GM19043 (cell line): ENCODE data around the gene MED9.
"Not testable (repeated sequence)": the region's sequence is repeated elsewhere in the genome, so short reads cannot be mapped to it uniquely, and the experiment has no call there.

ENCODE experiments used
- ATAC-seq: cut with Tn5 transposase; IDR thresholded peaks from one replicate; pipeline ENCODE4 v1.9.1; 2021; ENCODE audit warnings: low read depth; ENCODE audit not compliant: unreplicated experiment

The MED9 gene

DNA sequence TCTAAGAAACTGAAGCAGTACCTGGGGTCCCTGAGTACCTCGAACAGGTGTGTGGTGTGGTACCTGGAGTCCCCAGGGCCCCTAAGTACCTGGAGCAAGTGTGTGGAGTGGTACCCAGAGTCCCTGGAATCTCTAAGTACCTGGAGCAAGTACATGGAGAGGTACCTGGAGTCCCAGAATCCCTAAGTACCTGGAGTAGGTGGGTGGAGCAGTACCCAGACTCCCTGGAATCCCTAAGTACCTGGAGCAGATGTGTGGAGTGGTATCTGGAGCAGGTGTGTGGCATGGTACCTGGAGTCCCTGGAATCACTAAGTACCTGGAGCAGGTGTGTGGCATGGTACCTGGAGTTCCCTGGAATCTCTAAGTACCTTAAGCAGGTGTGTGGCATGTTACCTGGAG is 22.5 kb upstream of the MED9 start:
- ATAC-seq, result no peak

GRCh38 chr17:17454700-17455099 is 22.1 kb upstream of the MED9 start:
- ATAC-seq, result not testable (repeated sequence)

DNA sequence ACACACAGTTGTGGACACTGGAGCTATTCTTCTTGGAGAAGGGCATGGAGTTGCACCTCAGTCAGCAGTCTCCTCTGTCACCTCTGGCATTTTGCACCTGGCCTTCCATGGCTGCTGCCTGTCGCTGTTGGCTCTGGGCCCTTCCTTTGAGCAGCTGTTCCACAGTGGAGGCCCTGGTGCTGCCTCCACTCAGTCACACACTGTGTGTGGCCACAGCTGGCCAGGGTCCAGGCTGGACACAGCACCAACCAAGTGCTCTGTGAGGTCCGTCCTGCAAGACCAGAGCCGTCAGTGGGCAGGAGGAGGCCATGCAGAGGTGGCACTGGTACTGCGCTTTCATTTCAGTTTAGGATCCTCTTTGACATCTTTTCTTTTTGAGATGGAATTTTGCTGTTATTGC is 21.6 kb upstream of the MED9 start:
- no peak for ATAC-seq

DNA sequence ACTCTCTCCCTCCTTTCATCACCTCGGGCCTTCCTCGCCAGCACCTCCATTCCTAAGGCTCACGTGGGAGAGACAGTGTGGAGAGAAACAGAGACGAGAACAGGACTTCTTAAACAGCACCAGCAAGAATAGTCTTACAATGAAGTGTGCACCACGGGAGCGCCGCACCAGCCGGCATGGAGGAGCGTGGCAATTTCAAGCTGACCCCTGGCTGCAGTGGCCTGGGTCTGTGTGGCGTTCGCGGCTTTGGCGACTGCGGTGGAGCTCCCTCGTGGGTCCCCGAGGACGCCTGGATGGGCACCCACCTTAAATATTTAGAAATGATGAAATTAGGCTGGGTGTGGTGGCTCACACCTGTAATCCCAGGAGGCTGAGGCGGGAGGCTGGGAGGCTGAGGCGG is 20.5 kb upstream of the MED9 start:
- no peak for ATAC-seq

- ATAC-seq, result no peak
Observed at GRCh38 chr17:17457680-17458079, 19.1 kb upstream of the MED9 start.

DNA sequence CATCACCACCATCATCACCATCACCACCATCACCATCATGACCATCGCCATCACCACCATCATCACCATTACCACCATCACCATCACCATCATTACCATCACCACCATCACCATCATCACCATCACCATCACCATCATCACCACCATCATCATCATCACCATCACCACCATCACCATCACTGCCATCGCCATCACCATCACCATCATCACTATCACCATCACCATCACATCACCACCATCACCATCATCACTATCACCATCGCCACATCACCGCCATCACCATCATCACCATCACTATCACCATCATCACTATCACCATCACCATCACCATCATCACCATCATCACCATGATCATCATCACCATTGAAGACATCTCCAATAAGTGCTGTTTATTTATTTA is 16.8 kb upstream of the MED9 start:
- ATAC-seq, result no peak

- ATAC-seq, result no peak
Observed at GRCh38 chr17:17462048-17462824, 14.6 kb upstream of the MED9 start.

DNA sequence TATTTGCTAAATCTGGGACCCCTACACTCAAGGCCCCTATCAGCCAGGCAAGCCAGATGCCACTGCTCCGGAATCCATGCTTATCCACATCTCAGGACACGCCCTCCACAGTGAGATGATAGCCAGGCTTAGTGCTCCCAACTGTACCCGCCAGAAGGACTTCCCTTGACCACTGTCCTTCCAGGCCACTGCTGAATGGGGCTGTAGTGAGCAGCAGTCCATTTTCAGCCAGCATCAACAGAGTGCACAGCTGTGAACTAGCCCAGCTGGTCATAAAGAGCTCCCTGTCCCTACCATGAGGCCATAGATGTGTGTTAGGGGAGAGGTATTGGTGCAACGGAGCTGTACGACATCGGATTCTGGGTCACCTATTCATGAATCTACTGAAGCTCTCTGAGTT is 13.0 kb upstream of the MED9 start:
- ATAC-seq, result no peak

- not testable (repeated sequence) for ATAC-seq
Observed at GRCh38 chr17:17465878-17466277, 10.9 kb upstream of the MED9 start.

DNA sequence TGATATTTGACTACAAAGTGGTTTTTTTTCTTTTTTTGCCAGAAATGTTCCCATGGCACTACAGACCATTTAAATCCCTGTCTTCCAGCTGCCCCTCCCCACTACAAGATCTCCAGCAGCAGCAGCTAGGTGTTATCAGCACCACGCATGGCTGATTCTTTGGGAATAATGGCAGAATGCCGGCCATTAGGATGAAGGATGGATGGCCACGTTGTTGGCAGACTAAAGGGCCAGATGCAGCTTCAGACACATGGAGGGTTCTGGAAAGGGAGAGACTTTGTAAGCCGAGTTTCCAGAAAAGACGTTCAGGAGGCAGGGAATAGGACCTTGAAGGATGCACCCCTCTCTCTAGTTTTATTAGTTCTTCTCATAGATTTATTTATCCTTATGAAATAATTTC is 10.3 kb upstream of the MED9 start:
- ATAC-seq, result no peak

GRCh38 chr17:17467016-17467415 is 9.8 kb upstream of the MED9 start:
- ATAC-seq, result no peak

GRCh38 chr17:17467720-17468119 is 9.1 kb upstream of the MED9 start:
- ATAC-seq, result no peak

DNA sequence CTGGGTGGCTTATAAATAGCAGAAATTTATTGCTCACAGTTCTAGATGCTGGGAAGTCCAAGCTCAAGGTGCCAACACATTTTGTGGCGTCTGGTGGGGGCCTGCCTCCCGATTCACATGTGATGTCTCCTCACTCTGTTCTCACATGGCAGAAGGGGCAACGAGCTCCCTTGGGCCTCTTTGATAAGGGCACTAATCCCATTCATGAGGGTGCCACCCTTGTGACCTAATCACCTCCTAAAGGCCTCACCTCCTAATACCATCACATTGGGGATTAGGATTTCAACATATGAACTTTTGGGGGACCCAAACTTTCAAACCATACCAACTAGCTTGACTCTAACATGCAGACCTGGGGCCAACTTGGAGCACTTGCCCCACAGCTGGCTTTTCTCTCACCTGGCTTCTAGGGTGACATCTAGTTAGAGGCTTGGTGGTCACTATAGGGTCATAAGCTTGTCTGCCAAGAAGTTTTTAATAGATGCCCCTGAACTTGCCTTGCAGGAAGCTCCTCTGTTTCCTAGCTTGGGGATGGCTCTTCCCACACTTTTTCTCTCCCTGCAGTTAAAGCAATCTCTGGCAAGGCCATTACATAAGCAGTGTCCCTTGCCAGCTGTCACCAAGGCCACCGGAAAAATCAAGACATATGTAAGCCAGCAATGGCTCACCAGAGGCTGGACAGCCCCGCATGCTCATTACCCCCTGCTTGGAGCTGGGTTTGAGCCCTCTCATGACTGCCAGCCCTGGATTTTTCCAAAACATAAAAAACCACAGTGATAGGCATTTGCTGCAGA is 8.4 kb upstream of the MED9 start:
- ATAC-seq, result no peak

GRCh38 chr17:17469358-17469757 is 7.4 kb upstream of the MED9 start:
- ATAC-seq, result no peak

DNA sequence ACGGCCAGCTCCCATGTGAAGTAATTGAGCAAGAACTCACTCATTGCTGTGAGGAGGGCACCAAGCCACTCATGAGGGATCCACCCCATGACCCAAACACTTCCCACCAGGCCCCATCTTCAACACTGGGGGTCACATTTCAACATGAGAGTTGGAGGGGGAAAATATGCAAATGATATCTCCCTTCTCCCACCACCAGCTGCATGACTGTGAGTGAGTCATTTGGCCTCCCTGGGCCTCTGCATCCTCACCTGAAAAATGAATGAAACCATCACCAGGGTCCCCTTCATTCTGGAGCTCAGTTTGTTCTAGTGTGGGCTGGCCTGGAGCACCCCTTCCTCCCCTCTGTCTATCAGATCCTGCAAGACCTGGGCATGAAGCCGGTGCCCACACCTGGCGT is 6.8 kb upstream of the MED9 start:
- ATAC-seq, result no peak

DNA sequence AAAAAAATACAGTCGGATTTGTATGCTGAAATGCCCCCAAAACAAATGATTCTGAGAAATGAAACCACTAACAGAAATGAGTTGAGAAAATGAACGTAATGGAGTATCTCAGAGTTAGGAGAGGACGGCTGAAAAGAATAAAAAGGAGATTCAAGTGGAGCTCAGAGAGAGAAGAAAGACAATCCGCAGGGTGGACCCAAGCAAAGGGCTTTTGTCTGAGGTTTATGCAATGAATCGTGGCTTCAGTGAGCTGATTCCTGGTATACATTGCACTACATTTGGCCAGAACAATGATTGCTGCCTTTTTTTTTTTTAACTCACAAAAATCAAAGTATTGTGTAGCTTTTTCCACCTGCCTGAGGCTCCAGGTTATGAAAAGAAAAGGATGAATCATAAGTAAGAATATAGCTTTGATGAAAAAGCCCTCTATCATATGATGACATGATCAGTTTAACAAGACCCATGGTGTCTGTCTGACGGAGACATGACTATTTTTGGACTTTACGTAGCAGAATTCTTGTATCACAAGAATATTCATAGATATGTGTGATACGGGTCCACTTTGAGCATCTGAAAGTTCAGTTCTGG is 4.4 kb upstream of the MED9 start:
- ATAC-seq, result no peak

GRCh38 chr17:17474341-17474740 is 2.5 kb upstream of the MED9 start:
- ATAC-seq, result no peak

DNA sequence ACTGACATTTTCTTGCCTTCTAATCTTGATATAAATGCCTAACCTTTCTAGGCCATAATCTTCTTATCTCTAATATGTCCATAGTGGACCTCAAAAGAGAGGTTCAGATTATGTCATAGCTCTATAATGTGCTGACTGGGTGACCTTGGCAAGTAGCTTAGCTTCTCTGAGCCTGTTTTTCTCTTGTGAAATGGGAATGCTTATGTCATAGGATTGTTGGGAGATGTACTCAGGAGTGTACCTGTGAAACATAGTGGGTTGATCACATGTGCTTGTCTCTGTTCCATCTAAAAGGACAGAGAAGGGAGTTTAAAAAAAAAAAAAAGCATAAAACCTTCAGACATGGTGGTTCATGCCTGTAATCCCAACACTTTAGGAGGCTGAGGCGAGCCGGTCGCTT is 2.4 kb downstream of the MED9 start:
- no peak for ATAC-seq

GRCh38 chr17:17480593-17481148 is 3.9 kb downstream of the MED9 start:
- no peak for ATAC-seq

DNA sequence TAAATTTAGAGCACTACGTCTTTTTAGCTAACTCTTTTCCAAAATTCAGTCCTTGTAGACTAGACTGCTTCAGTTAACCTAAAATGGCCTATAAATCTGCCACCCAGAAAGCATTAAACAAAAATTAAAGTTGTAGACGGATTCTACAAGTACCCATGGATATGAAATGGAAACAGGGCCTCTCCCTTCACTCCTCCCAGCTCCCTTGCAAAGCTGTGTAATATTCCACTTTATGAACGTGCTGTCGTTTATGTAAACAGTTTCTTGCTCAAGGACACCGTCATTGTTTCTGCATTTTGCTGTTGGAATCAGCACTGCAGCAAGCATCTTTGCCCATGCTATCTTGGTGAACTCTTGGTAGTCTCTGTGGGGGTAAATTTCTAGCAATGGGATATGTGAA is 5.1 kb downstream of the MED9 start:
- no peak for ATAC-seq

DNA sequence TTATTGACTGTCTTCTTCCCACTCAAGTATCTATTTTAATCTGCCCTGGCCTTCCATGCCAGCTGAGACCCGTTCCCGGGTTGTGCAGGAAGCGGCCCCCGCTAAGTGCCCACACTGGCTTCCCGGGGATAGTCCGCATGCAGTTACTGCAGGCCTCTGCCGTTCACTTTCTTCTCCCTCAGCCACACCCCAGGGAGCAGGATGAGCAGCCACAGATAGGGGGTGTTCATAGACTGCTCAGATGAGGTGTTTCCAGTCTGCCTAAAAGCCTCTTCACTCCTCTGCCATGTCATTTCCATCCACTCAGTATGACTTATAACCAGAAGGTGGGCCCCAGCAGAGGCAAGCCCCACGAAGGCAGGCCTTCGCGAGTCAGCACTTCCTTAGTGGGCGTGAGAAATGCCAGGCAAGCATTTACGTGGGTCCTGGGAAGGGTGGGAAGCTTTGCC is 7.7 kb downstream of the MED9 start:
- ATAC-seq, result no peak
